ENCODE results near the gene SRRM2. TPM values are rescaled to one million over a fixed set of nuclear protein-coding genes. Genes with fewer than 3 reads are reported as not detected.

SRRM2 gene
- total RNA-seq, 1 donor, result 130 TPM

- no peak for DNase-seq (ENCODE audit: low read depth in 2 of 3, low spot score in 2 of 3)
Observed at GRCh38 chr16:2787961-2788360, 35.5 kb downstream of the SRRM2 start.

- no peak for DNase-seq (ENCODE audit: low read depth in 2 of 3, low spot score in 2 of 3)
Observed at GRCh38 chr16:2790631-2791030, 38.2 kb downstream of the SRRM2 start.

- no peak for DNase-seq (ENCODE audit: low read depth in 2 of 3, low spot score in 2 of 3)
Observed at GRCh38 chr16:2791174-2791573, 38.7 kb downstream of the SRRM2 start.

- DNase-seq (ENCODE audit: low read depth in 2 of 3, low spot score in 2 of 3), result no peak
Observed at GRCh38 chr16:2792940-2793339, 40.5 kb downstream of the SRRM2 start.

- DNase-seq (ENCODE audit: low read depth in 2 of 3, low spot score in 2 of 3), result no peak
Observed at GRCh38 chr16:2795395-2796143, 43.1 kb downstream of the SRRM2 start.

- no peak for DNase-seq (ENCODE audit: low read depth in 2 of 3, low spot score in 2 of 3)
Observed at GRCh38 chr16:2798723-2799204, 46.3 kb downstream of the SRRM2 start.

- DNase-seq (ENCODE audit: low read depth in 2 of 3, low spot score in 2 of 3), result no peak
Observed at GRCh38 chr16:2799205-2799858, 46.9 kb downstream of the SRRM2 start.

- DNase-seq (ENCODE audit: low read depth in 2 of 3, low spot score in 2 of 3), result no peak
Observed at GRCh38 chr16:2799859-2800226, 47.4 kb downstream of the SRRM2 start.

- no peak for DNase-seq (ENCODE audit: low read depth in 2 of 3, low spot score in 2 of 3)
Observed at GRCh38 chr16:2803545-2804195, 51.2 kb downstream of the SRRM2 start.

GRCh38 chr16:2804728-2805127 is 52.3 kb downstream of the SRRM2 start:
- DNase-seq (ENCODE audit: low read depth in 2 of 3, low spot score in 2 of 3), result no peak

- DNase-seq (ENCODE audit: low read depth in 2 of 3, low spot score in 2 of 3), result no peak
Observed at GRCh38 chr16:2806286-2806685, 53.8 kb downstream of the SRRM2 start.

- DNase-seq (ENCODE audit: low read depth in 2 of 3, low spot score in 2 of 3), result no peak
Observed at GRCh38 chr16:2808181-2808580, 55.7 kb downstream of the SRRM2 start.

- no peak for DNase-seq (ENCODE audit: low read depth in 2 of 3, low spot score in 2 of 3)
Observed at GRCh38 chr16:2809149-2809760, 56.8 kb downstream of the SRRM2 start.

- no peak for DNase-seq (ENCODE audit: low read depth in 2 of 3, low spot score in 2 of 3)
Observed at GRCh38 chr16:2810651-2811050, 58.2 kb downstream of the SRRM2 start.

GRCh38 chr16:2811703-2812471 is 59.4 kb downstream of the SRRM2 start:
- no peak for DNase-seq (ENCODE audit: low read depth in 2 of 3, low spot score in 2 of 3)

- DNase-seq (ENCODE audit: low read depth in 2 of 3, low spot score in 2 of 3), result no peak
Observed at GRCh38 chr16:2813771-2814221, 61.4 kb downstream of the SRRM2 start.

- DNase-seq (ENCODE audit: low read depth in 2 of 3, low spot score in 2 of 3), result no peak
Observed at GRCh38 chr16:2814551-2815298, 62.3 kb downstream of the SRRM2 start.

- DNase-seq (ENCODE audit: low read depth in 2 of 3, low spot score in 2 of 3), result no peak
Observed at GRCh38 chr16:2815299-2815771, 62.9 kb downstream of the SRRM2 start.

- peak in 2 of 3 donors; percentile 19 to 21 for DNase-seq (ENCODE audit: low read depth in 2 of 3, low spot score in 2 of 3)
Observed at GRCh38 chr16:2816751-2817339, 64.4 kb downstream of the SRRM2 start, which contains the start of gene PRSS21. TSS of gene PRSS21 (plus strand) at chr16:2817237. CDS start at chr16:2817269, 32 bp downstream.

Data from hematopoietic multipotent progenitor cell (in vitro differentiated cells).